A673 (cell line): Measurements from ENCODE around the gene ANKS1B. TPM values are rescaled to one million over a fixed set of nuclear protein-coding genes. Genes with fewer than 3 reads are reported as not detected.

Source experiments
- BruUV-seq: library from RNA; stranded (reverse); fragments of 400-500 nt; replicated peaks from 2 replicates; lab custom pipeline; 2021; lab: Mats Ljungman, UMichigan
- CTCF ChIA-PET: fragments of 300-600 bp; sonication (Branson Sonifier 250); formaldehyde crosslinking; loops from one replicate; lab custom pipeline; 2022; ENCODE audit warnings: antibody characterized with exemption; lab: Charles Lee
- POLR2A ChIA-PET: fragments of 300-600 bp; sonication (Branson Sonifier 250); formaldehyde crosslinking; loops from one replicate; lab custom pipeline; 2022; ENCODE audit warnings: antibody characterized with exemption; ENCODE audit not compliant: low non-redundant PET; lab: Charles Lee
- DNase-seq: peaks from one replicate; pipeline ENCODE4 v3.0.0-alpha.2; 2015; ENCODE audit warnings: low spot score
- H3K27ac ChIP-seq: fragments of 200-600 bp; sonication (generic); 2 replicates; pipeline ENCODE4 v1.5.1; 2016; ENCODE audit warnings: mixed run types, low read depth, mild to moderate bottlenecking, mixed read lengths, antibody characterized with exemption, low read length; ENCODE audit not compliant: poor library complexity, severe bottlenecking
- H3K27me3 ChIP-seq: fragments of 200-600 bp; sonication (generic); replicated peaks from 2 replicates; pipeline ENCODE4 v1.6.1; 2017; ENCODE audit warnings: mixed run types, low read depth, mild to moderate bottlenecking, mixed read lengths, antibody characterized with exemption, low read length; ENCODE audit not compliant: insufficient read depth, poor library complexity
- H3K36me3 ChIP-seq: fragments of 200-600 bp; sonication (generic); 2 replicates; pipeline ENCODE4 v1.6.1; 2016; ENCODE audit warnings: mixed run types, mild to moderate bottlenecking, mixed read lengths, antibody characterized with exemption, low read length; ENCODE audit not compliant: insufficient read depth, poor library complexity, severe bottlenecking
- H3K4me1 ChIP-seq: fragments of 200-600 bp; sonication (generic); 2 replicates; pipeline ENCODE4 v1.6.1; 2017; ENCODE audit warnings: mixed run types, mild to moderate bottlenecking, mixed read lengths, antibody characterized with exemption, low read length; ENCODE audit not compliant: insufficient read depth, poor library complexity, severe bottlenecking
- H3K4me3 ChIP-seq: fragments of 200-600 bp; sonication (generic); 2 replicates; pipeline ENCODE4 v1.5.1; 2016; ENCODE audit warnings: low read depth, mixed run types, mild to moderate bottlenecking, mixed read lengths, low read length; ENCODE audit not compliant: poor library complexity, severe bottlenecking
- H3K9me3 ChIP-seq: fragments of 200-600 bp; sonication (generic); 2 replicates; pipeline ENCODE4 v1.6.1; 2016; ENCODE audit warnings: mixed run types, low read depth, mild to moderate bottlenecking, mixed read lengths, antibody characterized with exemption, low read length; ENCODE audit not compliant: poor library complexity, severe bottlenecking
- EZH2 ChIP-seq: fragments of 200-600 bp; sonication (generic); IDR thresholded peaks from 2 replicates; pipeline ENCODE4 v1.6.1; 2017; ENCODE audit warnings: borderline replicate concordance, low read depth, mild to moderate bottlenecking, mixed read lengths, antibody characterized with exemption, low read length; ENCODE audit not compliant: poor library complexity, severe bottlenecking
- intact Hi-C: fragments of 100-400 bp; cut with micrococcal nuclease; formaldehyde crosslinking; loops from one replicate; pipeline ENCODE4 v1.10.0; 2022; ENCODE audit not compliant: unreplicated experiment
- total RNA-seq: library from RNA; stranded (reverse); gene quantifications from 2 replicates; pipeline ENCODE4 v1.2.3, GENCODE V29; 2021
- TF ChIP-seq, protein P1 (sequence below): fragments of 300-800, 200-600 bp; sonication (generic); conservative IDR thresholded peaks from 2 replicates; pipeline ENCODE4 v1.5.1; 2017; ENCODE audit warnings: low read depth, mild to moderate bottlenecking, antibody characterized with exemption, low read length, moderate library complexity, mixed read lengths

ANKS1B gene
- total RNA-seq, 1 experiment from 2014 or later: 0.99 TPM

DNA sequence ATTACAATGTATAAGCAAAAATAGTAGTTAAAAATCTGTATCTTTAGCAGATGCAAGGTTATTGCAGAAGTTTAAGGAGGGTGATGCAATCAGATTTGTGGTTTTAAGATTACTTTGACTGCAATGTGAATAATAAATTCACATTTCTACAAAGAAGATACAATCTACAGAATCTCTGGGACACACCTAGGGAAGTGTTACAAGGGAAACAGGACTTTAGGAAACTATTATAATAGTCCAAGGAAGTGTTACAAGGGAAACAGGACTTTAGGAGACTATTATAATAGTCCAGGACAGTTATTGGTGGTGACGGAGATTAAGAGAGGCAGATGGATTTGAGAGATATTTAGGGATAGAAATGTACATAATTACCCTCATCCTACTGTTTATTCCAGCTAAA lies 491.5 kb downstream of the ANKS1B start:
- TF ChIP-seq, protein P1, sequence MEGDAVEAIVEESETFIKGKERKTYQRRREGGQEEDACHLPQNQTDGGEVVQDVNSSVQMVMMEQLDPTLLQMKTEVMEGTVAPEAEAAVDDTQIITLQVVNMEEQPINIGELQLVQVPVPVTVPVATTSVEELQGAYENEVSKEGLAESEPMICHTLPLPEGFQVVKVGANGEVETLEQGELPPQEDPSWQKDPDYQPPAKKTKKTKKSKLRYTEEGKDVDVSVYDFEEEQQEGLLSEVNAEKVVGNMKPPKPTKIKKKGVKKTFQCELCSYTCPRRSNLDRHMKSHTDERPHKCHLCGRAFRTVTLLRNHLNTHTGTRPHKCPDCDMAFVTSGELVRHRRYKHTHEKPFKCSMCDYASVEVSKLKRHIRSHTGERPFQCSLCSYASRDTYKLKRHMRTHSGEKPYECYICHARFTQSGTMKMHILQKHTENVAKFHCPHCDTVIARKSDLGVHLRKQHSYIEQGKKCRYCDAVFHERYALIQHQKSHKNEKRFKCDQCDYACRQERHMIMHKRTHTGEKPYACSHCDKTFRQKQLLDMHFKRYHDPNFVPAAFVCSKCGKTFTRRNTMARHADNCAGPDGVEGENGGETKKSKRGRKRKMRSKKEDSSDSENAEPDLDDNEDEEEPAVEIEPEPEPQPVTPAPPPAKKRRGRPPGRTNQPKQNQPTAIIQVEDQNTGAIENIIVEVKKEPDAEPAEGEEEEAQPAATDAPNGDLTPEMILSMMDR: no peak
- no peak overlapping the region for H3K4me3 ChIP-seq
- ChIA-PET CTCF (no interaction called here), POLR2A (no interaction called here)
- intact Hi-C loops: no loop called here
- H3K27me3 ChIP-seq: no peaks in the 10 kb centered on the region
- H3K9me3 ChIP-seq: no peaks in the 10 kb centered on the region
- H3K27ac ChIP-seq: no peak overlapping the region
- no peaks in the 10 kb centered on the region for H3K36me3 ChIP-seq
- no peak for DNase-seq
- BruUV-seq: no TSS peak
- H3K4me1 ChIP-seq: no peaks in the 10 kb centered on the region

DNA sequence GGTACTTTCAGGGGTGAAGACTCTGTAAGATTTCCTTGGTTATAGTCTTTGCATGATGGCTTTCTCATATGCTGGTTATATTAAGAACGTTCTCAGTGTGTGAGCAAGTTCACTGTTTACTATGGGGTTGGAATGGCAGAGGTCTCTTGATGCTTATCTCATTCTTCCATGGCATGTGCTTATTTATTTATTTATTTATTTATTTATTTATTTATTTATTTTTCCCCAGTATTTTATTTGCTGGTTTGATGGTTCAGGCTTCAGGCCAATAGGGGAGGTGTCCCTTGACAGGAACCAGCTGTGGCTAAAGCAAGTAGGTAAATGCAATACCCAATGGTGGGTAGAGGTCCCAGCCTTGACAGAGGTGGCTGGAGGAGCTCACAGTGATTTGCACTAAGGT lies 498.5 kb downstream of the ANKS1B start:
- CTCF ChIA-PET: no interaction called here
- BruUV-seq: no TSS peak
- intact Hi-C loops: no loop called here
- no peak overlapping the region for H3K4me3 ChIP-seq
- H3K9me3 ChIP-seq: no peaks in the 10 kb centered on the region
- H3K27me3 ChIP-seq: no peaks in the 10 kb centered on the region
- no peak overlapping the region for H3K27ac ChIP-seq
- no peaks in the 10 kb centered on the region for H3K36me3 ChIP-seq
- TF ChIP-seq, protein P1: no peak
- no peak for TF ChIP-seq EZH2
- no peaks in the 10 kb centered on the region for H3K4me1 ChIP-seq
- no peak for DNase-seq
- POLR2A ChIA-PET: no interaction called here

DNA sequence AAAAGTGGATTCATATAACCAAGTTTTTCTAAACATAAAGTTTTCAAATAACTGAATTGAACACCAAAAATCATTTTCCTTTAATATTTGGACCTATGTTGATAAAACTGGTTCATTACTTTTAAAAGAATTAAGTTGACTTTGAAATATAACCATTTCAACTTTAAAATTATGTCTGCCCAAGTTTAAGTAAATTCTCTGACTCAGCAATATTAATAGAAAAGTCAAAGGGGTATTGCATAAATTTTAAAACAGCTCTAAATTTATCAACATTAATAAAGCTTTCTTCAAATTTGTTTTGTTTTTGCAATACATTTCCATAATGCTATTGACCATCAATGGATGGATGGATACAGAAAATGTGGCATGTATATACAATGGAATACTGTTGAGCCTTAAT lies 505.6 kb downstream of the ANKS1B start:
- intact Hi-C loops: no loop called here
- H3K27me3 ChIP-seq: no peaks in the 10 kb centered on the region
- no peak for TF ChIP-seq EZH2
- TF ChIP-seq, protein P1: no peak
- ChIA-PET POLR2A (no interaction called here), CTCF (no interaction called here)
- no peaks in the 10 kb centered on the region for H3K9me3 ChIP-seq
- BruUV-seq: no TSS peak
- no peaks in the 10 kb centered on the region for H3K4me1 ChIP-seq
- no peak overlapping the region for H3K27ac ChIP-seq
- H3K4me3 ChIP-seq: no peak overlapping the region
- no peak for DNase-seq
- no peaks in the 10 kb centered on the region for H3K36me3 ChIP-seq
